Keratinocyte (primary cell): ENCODE measurements around the gene ATP6V0A4. TPM values are rescaled to one million over a fixed set of nuclear protein-coding genes. Genes with fewer than 3 reads are reported as not detected.
"Not testable (repeated sequence)": the region's sequence is repeated elsewhere in the genome, so short reads cannot be mapped to it uniquely, and the experiment has no call there.

Source experiments
- DNase-seq: peaks from one replicate; pipeline ENCODE4 v3.0.0-alpha.2; 2011; ENCODE audit warnings: low read depth, missing footprints, low spot score
- FAIRE-seq: peaks from 2 replicates; lab custom pipeline; 2011; peaks lifted over from hg19 to GRCh38; lab: Jason Lieb, UNC
- H2AFZ ChIP-seq: 2 replicates; pipeline ENCODE4 v1.6.0; 2012; ENCODE audit warnings: low read length, control low read depth, inconsistent platforms; ENCODE audit not compliant: control insufficient read depth
- H3K27ac ChIP-seq: 2 replicates; pipeline ENCODE4 v1.5.1; 2011; ENCODE audit warnings: low read length; ENCODE audit not compliant: control insufficient read depth, insufficient read depth
- H3K27me3 ChIP-seq: 3 replicates; pipeline ENCODE4 v1.6.0; 2011; ENCODE audit warnings: low read length; ENCODE audit not compliant: control insufficient read depth, insufficient read depth; ENCODE audit errors: extremely low read depth
- H3K36me3 ChIP-seq, 2 experiments: 2 replicates in 1 of 2; 3 replicates in 1 of 2; pipeline ENCODE4 v1.5.1; 2011; ENCODE audit warnings: low read length in 2 of 2, mild to moderate bottlenecking in 1 of 2; ENCODE audit not compliant: control insufficient read depth in 2 of 2, insufficient read depth in 2 of 2; ENCODE audit errors: extremely low read depth in 1 of 2
- H3K4me1 ChIP-seq: 3 replicates; pipeline ENCODE4 v1.5.1; 2011; ENCODE audit warnings: low read length; ENCODE audit not compliant: control insufficient read depth, insufficient read depth; ENCODE audit errors: extremely low read depth
- H3K4me2 ChIP-seq: 3 replicates; pipeline ENCODE4 v1.6.0; 2011; ENCODE audit warnings: low read depth, low read length; ENCODE audit not compliant: control insufficient read depth, insufficient read depth; ENCODE audit errors: extremely low read depth
- H3K4me3 ChIP-seq, 3 experiments: fragments of 200-600 bp in 1 of 3; sonication (generic) in 1 of 3; 2 replicates in 2 of 3; 3 replicates in 1 of 3; pipeline ENCODE4 v1.5.1; 2011 to 2016; ENCODE audit warnings: low read length in 3 of 3, mild to moderate bottlenecking in 3 of 3, control low read depth in 2 of 3, inconsistent platforms in 1 of 3, low read depth in 1 of 3, mixed read lengths in 1 of 3, mixed run types in 1 of 3, moderate library complexity in 1 of 3; ENCODE audit not compliant: control insufficient read depth in 2 of 3, insufficient read depth in 2 of 3; ENCODE audit errors: extremely low read depth in 1 of 3
- H3K79me2 ChIP-seq: 2 replicates; pipeline ENCODE4 v1.6.0; 2012; ENCODE audit warnings: low read length; ENCODE audit not compliant: control insufficient read depth, insufficient read depth
- H3K9ac ChIP-seq: 3 replicates; pipeline ENCODE4 v1.6.0; 2011; ENCODE audit warnings: low read length; ENCODE audit not compliant: control insufficient read depth, insufficient read depth; ENCODE audit errors: extremely low read depth
- H3K9me1 ChIP-seq: 3 replicates; pipeline ENCODE4 v1.6.0; 2011; ENCODE audit warnings: low read length; ENCODE audit not compliant: control insufficient read depth, insufficient read depth; ENCODE audit errors: extremely low read depth
- H3K9me3 ChIP-seq: 2 replicates; pipeline ENCODE4 v1.5.1; 2012; ENCODE audit warnings: low read depth, low read length; ENCODE audit not compliant: control insufficient read depth
- H4K20me1 ChIP-seq: 3 replicates; pipeline ENCODE4 v1.6.0; 2011; ENCODE audit warnings: low read length; ENCODE audit not compliant: control insufficient read depth, insufficient read depth; ENCODE audit errors: extremely low read depth
- CTCF ChIP-seq, 3 experiments: IDR thresholded peaks in 1 of 3; conservative IDR thresholded peaks in 1 of 3; optimal IDR thresholded peaks in 1 of 3; 2 replicates in 2 of 3; 3 replicates in 1 of 3; pipeline versions ENCODE3 to v1.5.1; 2011; ENCODE audit warnings: low read length in 3 of 3, mild to moderate bottlenecking in 3 of 3, moderate library complexity in 2 of 3, control low read depth in 1 of 3, inconsistent platforms in 1 of 3; ENCODE audit not compliant: insufficient read depth in 2 of 3; ENCODE audit errors: extremely low read depth in 1 of 3
- EZH2 ChIP-seq: IDR thresholded peaks from one replicate; pipeline ENCODE4 v1.6.1; 2012; ENCODE audit warnings: inconsistent platforms, mild to moderate bottlenecking, low read length, moderate library complexity
- dilution Hi-C: fragments of 300-500 bp; cut with MboI; formaldehyde crosslinking; loops from one replicate; pipeline ENCODE4 v1.7.0; 2020; ENCODE audit warnings: low sequenced_read_pairs; ENCODE audit not compliant: extremely low pct_ligation_motif_present
- polyA plus RNA-seq, 5 experiments: library from polyadenylated mRNA; depleted of rRNA in 3 of 5; stranded (reverse) in 3 of 5; stranded (forward) in 1 of 5; unstranded in 1 of 5; fragments of >200 nt; gene quantifications; 1 replicate in 1 of 5; 2 replicates in 3 of 5; 3 replicates in 1 of 5; pipeline versions ENCODE4 v1.2.1 to v1.2.3, GENCODE V29; 2011 to 2012; ENCODE audit warnings: missing spikeins in 2 of 5, low read depth in 1 of 5, low replicate concordance in 1 of 5

ATP6V0A4 gene
- polyA plus RNA-seq, 1 donor (not counting 4 experiments of a cell fraction or from before 2014, with no cell fraction given): 0.34 TPM

- no peak for DNase-seq
- no peak overlapping the region for H3K9ac ChIP-seq
- H3K4me3 ChIP-seq: no peak overlapping the region
- H3K9me1 ChIP-seq: no peaks in the 10 kb centered on the region
- dilution Hi-C loops: no loop called here
- no peaks in the 10 kb centered on the region for H3K36me3 ChIP-seq
- TF ChIP-seq EZH2: no peak
- no peak for TF ChIP-seq CTCF (optimal IDR thresholded peaks at IDR 0.05 in 1 of 3, IDR thresholded peaks at IDR 0.05 in 1 of 3, conservative IDR thresholded peaks at IDR 0.05 in 1 of 3; ENCODE audit: extremely low read depth in 1 of 3, insufficient read depth in 2 of 3, low read length in 3 of 3)
- no peaks in the 10 kb centered on the region for H3K9me3 ChIP-seq
- no peaks in the 10 kb centered on the region for H4K20me1 ChIP-seq
- H3K27me3 ChIP-seq: no peaks in the 10 kb centered on the region
- H3K4me1 ChIP-seq: no peaks in the 10 kb centered on the region
- no peak overlapping the region for H3K27ac ChIP-seq
- no peak for FAIRE-seq
- no peak overlapping the region for H2AFZ ChIP-seq
- no peaks in the 10 kb centered on the region for H3K79me2 ChIP-seq
- H3K4me2 ChIP-seq: no peak overlapping the region
These were observed 98.3 kb downstream of the ATP6V0A4 start for GRCh38 chr7:138699661-138700060.

GRCh38 chr7:138698281-138698680, 99.7 kb downstream of the ATP6V0A4 start:
- Histone ChIP-seq H3K4me1 (no peaks in the 10 kb centered on the region), H3K27ac (no peak overlapping the region), H3K36me3 (no peaks in the 10 kb centered on the region), H3K9ac (no peak overlapping the region), H3K27me3 (no peaks in the 10 kb centered on the region), H3K4me2 (no peak overlapping the region), H3K4me3 (no peak overlapping the region), H3K79me2 (no peaks in the 10 kb centered on the region), H2AFZ (no peak overlapping the region), H4K20me1 (no peaks in the 10 kb centered on the region), H3K9me1 (no peaks in the 10 kb centered on the region), H3K9me3 (no peaks in the 10 kb centered on the region)
- TF ChIP-seq EZH2: no peak
- dilution Hi-C loops: no loop called here
- DNase-seq: no peak
- no peak for FAIRE-seq

GRCh38 chr7:138697535-138698182, 100.3 kb downstream of the ATP6V0A4 start:
- TF ChIP-seq EZH2 (no peak), CTCF (optimal IDR thresholded peaks at IDR 0.05 in 1 of 3, IDR thresholded peaks at IDR 0.05 in 1 of 3, conservative IDR thresholded peaks at IDR 0.05 in 1 of 3; ENCODE audit: extremely low read depth in 1 of 3, insufficient read depth in 2 of 3, low read length in 3 of 3) (no peak)
- Histone ChIP-seq H3K9me3 (no peaks in the 10 kb centered on the region), H3K4me1 (no peaks in the 10 kb centered on the region), H3K4me2 (no peak overlapping the region), H3K36me3 (no peaks in the 10 kb centered on the region), H3K9me1 (no peaks in the 10 kb centered on the region), H4K20me1 (no peaks in the 10 kb centered on the region), H3K4me3 (no peak overlapping the region), H3K9ac (no peak overlapping the region), H2AFZ (no peak overlapping the region), H3K27me3 (no peaks in the 10 kb centered on the region), H3K27ac (no peak overlapping the region), H3K79me2 (no peaks in the 10 kb centered on the region)
- FAIRE-seq (no peak), DNase-seq (no peak)
- dilution Hi-C loops: no loop called here

- H3K79me2 ChIP-seq, H4K20me1 ChIP-seq, H3K9ac ChIP-seq, H3K4me2 ChIP-seq, FAIRE-seq, H2AFZ ChIP-seq, dilution Hi-C loops, H3K4me3 ChIP-seq, DNase-seq, H3K36me3 ChIP-seq, H3K4me1 ChIP-seq, H3K27ac ChIP-seq, H3K9me1 ChIP-seq, H3K9me3 ChIP-seq, H3K27me3 ChIP-seq: not testable (repeated sequence)
These were observed 102.2 kb downstream of the ATP6V0A4 start for GRCh38 chr7:138695776-138696175.
